Eye (tissue), 1 donor: ENCODE measurements around the gene TICRR.
"Not testable (repeated sequence)": the region's sequence is repeated elsewhere in the genome, so short reads cannot be mapped to it uniquely, and the experiment has no call there.

Source experiments
- DNase-seq: peaks from one replicate; pipeline ENCODE4 v3.0.0-alpha.2; 2015

Gene TICRR

GRCh38 chr15:89569090-89569745, 6.1 kb upstream of the TICRR start:
- no peak for DNase-seq

GRCh38 chr15:89575656-89576416, 567 bp downstream of the TICRR start:
- no peak for DNase-seq

- DNase-seq = peak; percentile 13
These were observed 1.1 kb downstream of the TICRR start for GRCh38 chr15:89576417-89576773.

- DNase-seq = peak; percentile 1
These were observed 2.5 kb downstream of the TICRR start for GRCh38 chr15:89577776-89578115.

GRCh38 chr15:89578146-89578545, 2.9 kb downstream of the TICRR start:
- DNase-seq = no peak

GRCh38 chr15:89580747-89581146, 5.5 kb downstream of the TICRR start:
- DNase-seq = not testable (repeated sequence)

- no peak for DNase-seq
These were observed 11.4 kb downstream of the TICRR start for GRCh38 chr15:89586651-89587050.

- DNase-seq = no peak
These were observed 12.7 kb downstream of the TICRR start for GRCh38 chr15:89587955-89588354.

GRCh38 chr15:89591834-89592233, 16.6 kb downstream of the TICRR start:
- no peak for DNase-seq

- no peak for DNase-seq
These were observed 17.7 kb downstream of the TICRR start for GRCh38 chr15:89593018-89593417.

GRCh38 chr15:89599021-89599420, 23.8 kb downstream of the TICRR start:
- no peak for DNase-seq

GRCh38 chr15:89611317-89611716, 36.0 kb downstream of the TICRR start:
- DNase-seq = no peak

GRCh38 chr15:89613031-89613430, 37.8 kb downstream of the TICRR start:
- DNase-seq = no peak

- DNase-seq = no peak
These were observed 38.9 kb downstream of the TICRR start for GRCh38 chr15:89614164-89614563.

- DNase-seq = no peak
These were observed 39.9 kb downstream of the TICRR start for GRCh38 chr15:89615135-89615534.

GRCh38 chr15:89616228-89616627, 41.0 kb downstream of the TICRR start:
- DNase-seq = no peak

GRCh38 chr15:89621547-89621946, 46.3 kb downstream of the TICRR start:
- DNase-seq = no peak

GRCh38 chr15:89623165-89623564, 47.9 kb downstream of the TICRR start:
- no peak for DNase-seq

- no peak for DNase-seq
These were observed 50.4 kb downstream of the TICRR start for GRCh38 chr15:89625716-89626115.

- no peak for DNase-seq
These were observed 52.1 kb downstream of the TICRR start for GRCh38 chr15:89627256-89627970.

GRCh38 chr15:89628301-89628700, 53.0 kb downstream of the TICRR start:
- no peak for DNase-seq

GRCh38 chr15:89628806-89629715, 53.8 kb downstream of the TICRR start:
- DNase-seq = no peak

GRCh38 chr15:89629829-89630228, 54.6 kb downstream of the TICRR start:
- DNase-seq = no peak
